ENCODE results near the gene MYRF. TPM values are rescaled to one million over a fixed set of nuclear protein-coding genes. Genes with fewer than 3 reads are reported as not detected.
A peak's percentile ranks its signal among the peaks of the same experiment; 100 is the strongest.

The MYRF gene
- total and polyA plus RNA-seq, 9 of the 15 experiments (the other 6 are each of a cell fraction or from before 2014, with no cell fraction given), result 2.3 to 25.8 (median 7.1) TPM

GRCh38 chr11:61792310-61793082 is 40.1 kb downstream of the MYRF start, which contains the start of the genes FEN1 and TMEM258 (continued):
- peak; percentile 100 for TF ChIP-seq USF1 (CRISPR knock-in tag; IDR thresholded peaks at IDR 0.05)
- no peak for TF ChIP-seq ZFP36 (IDR thresholded peaks at IDR 0.05; ENCODE audit: low read depth, low read length, partially characterized antibody)
- no peak for TF ChIP-seq SREBF2 (CRISPR knock-in tag; IDR thresholded peaks at IDR 0.05)
- 0 out of 2 replicates have a peak, but pooled peaks have one; percentile 28 for TF ChIP-seq HDAC8 (tag; IDR thresholded peaks at IDR 0.05)
- TF ChIP-seq SMC3 (conservative IDR thresholded peaks at IDR 0.05; ENCODE audit: insufficient read depth, low read depth, low read length), result no peak
- TF ChIP-seq SIN3B (IDR thresholded peaks at IDR 0.05; ENCODE audit: low read depth), result peak; percentile 91
- TF ChIP-seq ATF6 (CRISPR knock-in tag; IDR thresholded peaks at IDR 0.05), result peak; percentile 59; the same call in 1 of the 2 replicates
- TF ChIP-seq ZNF436 (CRISPR knock-in tag; IDR thresholded peaks at IDR 0.05), result no peak
- TF ChIP-seq, protein P1, sequence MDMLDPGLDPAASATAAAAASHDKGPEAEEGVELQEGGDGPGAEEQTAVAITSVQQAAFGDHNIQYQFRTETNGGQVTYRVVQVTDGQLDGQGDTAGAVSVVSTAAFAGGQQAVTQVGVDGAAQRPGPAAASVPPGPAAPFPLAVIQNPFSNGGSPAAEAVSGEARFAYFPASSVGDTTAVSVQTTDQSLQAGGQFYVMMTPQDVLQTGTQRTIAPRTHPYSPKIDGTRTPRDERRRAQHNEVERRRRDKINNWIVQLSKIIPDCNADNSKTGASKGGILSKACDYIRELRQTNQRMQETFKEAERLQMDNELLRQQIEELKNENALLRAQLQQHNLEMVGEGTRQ (CRISPR knock-in tag; IDR thresholded peaks at IDR 0.05), result peak; percentile 99
- TF ChIP-seq ZNF512 (tag; IDR thresholded peaks at IDR 0.05), result no peak
- no peak for TF ChIP-seq IFI16 (CRISPR knock-in tag; IDR thresholded peaks at IDR 0.05)
- TF ChIP-seq, protein P2, sequence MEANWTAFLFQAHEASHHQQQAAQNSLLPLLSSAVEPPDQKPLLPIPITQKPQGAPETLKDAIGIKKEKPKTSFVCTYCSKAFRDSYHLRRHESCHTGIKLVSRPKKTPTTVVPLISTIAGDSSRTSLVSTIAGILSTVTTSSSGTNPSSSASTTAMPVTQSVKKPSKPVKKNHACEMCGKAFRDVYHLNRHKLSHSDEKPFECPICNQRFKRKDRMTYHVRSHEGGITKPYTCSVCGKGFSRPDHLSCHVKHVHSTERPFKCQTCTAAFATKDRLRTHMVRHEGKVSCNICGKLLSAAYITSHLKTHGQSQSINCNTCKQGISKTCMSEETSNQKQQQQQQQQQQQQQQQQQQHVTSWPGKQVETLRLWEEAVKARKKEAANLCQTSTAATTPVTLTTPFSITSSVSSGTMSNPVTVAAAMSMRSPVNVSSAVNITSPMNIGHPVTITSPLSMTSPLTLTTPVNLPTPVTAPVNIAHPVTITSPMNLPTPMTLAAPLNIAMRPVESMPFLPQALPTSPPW (CRISPR knock-in tag; IDR thresholded peaks at IDR 0.05), result peak; percentile 12; the same call in 1 of the 2 replicates
- TF ChIP-seq SIX5 (IDR thresholded peaks at IDR 0.05; ENCODE audit: borderline replicate concordance in 1 of 2, insufficient read depth in 1 of 2, low read depth in 1 of 2, low read length in 2 of 2), result peak in 1 of 2 experiments; percentile 65; a peak in 3 of 4 replicates
- TF ChIP-seq GATAD2B (IDR thresholded peaks at IDR 0.05; ENCODE audit: borderline replicate concordance), result no peak
- TF ChIP-seq, protein P3, sequence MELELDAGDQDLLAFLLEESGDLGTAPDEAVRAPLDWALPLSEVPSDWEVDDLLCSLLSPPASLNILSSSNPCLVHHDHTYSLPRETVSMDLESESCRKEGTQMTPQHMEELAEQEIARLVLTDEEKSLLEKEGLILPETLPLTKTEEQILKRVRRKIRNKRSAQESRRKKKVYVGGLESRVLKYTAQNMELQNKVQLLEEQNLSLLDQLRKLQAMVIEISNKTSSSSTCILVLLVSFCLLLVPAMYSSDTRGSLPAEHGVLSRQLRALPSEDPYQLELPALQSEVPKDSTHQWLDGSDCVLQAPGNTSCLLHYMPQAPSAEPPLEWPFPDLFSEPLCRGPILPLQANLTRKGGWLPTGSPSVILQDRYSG (tag; conservative IDR thresholded peaks at IDR 0.05; ENCODE audit: low read depth), result 0 out of 2 replicates have a peak, but pooled peaks have one; percentile 16
- no peak for TF ChIP-seq ZNF75A (CRISPR knock-in tag; IDR thresholded peaks at IDR 0.05)
- TF ChIP-seq RBBP5 (IDR thresholded peaks at IDR 0.05; ENCODE audit: borderline replicate concordance, insufficient read depth, low read length, poor library complexity, severe bottlenecking), result peak; percentile 79
- TF ChIP-seq NCOA1 (IDR thresholded peaks at IDR 0.05; ENCODE audit: low read depth), result peak; percentile 77; the same call in 1 of the 2 replicates

Measured in K562 (cell line).